ENCODE results near the gene TMEM9. TPM values are rescaled to one million over a fixed set of nuclear protein-coding genes. Genes with fewer than 3 reads are reported as not detected.

The TMEM9 gene
- total and polyA plus RNA-seq, 2 of the 8 experiments (the other 6 are each of a cell fraction or from before 2014, with no cell fraction given) = 79.9 to 181 TPM

DNA sequence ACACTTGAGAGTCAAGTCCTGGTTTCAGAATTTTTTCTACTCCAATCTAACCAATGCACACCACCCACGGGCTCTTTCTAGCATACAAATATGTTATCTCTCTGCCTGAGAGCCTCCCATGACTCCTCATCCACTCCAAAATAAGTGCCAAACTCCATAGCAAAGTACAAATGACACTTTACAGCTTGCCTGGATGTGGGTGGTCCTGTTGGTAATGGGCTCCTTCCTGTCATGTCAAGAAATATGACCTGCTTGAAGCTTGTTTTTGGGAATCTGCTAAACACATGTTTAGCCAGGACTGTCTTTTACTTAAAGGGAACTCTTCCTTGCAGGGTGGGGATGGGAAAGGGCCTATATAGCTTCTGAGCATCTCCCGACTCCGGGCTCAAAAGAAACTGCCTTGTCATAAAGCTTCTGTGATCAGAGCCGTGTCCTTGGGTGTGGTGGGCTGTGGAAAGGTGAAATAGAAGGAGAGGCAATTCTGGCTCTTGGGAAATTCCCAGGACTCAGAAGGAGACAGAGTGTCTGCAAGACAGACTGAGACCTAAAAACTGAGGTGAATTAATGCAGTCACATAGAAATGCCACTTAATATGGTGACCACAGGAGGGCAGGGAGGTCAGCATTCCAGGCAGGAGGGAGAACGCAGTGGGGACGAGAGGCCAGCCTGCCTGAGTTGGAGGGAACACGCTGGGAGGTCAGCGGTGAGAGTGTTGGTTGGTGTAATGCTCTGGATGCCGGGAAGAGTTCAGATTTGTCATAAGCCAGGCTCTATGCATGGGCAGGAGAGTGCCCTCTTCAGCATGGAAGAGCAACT, 30.2 kb upstream of the TMEM9 start:
- H4K5ac ChIP-seq (ENCODE audit: insufficient read length, low read depth, low read length) = no peak overlapping the region
- no peak overlapping the region for H3K23ac ChIP-seq (ENCODE audit: insufficient read length)
- no peak overlapping the region; the same call in 1 of the 2 replicates for H2BK12ac ChIP-seq (ENCODE audit: low read depth, low read length)
- H3K79me1 ChIP-seq (ENCODE audit: low read depth, low read length) = no peaks in the 10 kb centered on the region
- no peaks in the 10 kb centered on the region for H3K27me3 ChIP-seq (replicated peaks in 1 of 4; ENCODE audit: control insufficient read depth in 3 of 4, extremely low read depth in 1 of 4, insufficient read depth in 3 of 4, low read length in 3 of 4)
- no peak overlapping the region for H4K8ac ChIP-seq (ENCODE audit: extremely low read depth, insufficient read depth, low read length)
- 0 out of 2 replicates have a peak overlapping the region, but pooled peaks have one; percentile 60 for H2AFZ ChIP-seq (ENCODE audit: low read length)
- WGBS, 2 experiments (ENCODE audit: extremely low coverage in 1 of 2, insufficient coverage in 1 of 2, insufficient read length in 1 of 2, insufficient replicate concordance in 2 of 2, low coverage in 1 of 2, low lambda C conversion rate in 2 of 2, missing lambda C conversion rate in 1 of 2) = 52% methylated on average over 9 of the region's 9 CpGs; no CpG with 5 or more reads in 1 of the 2 experiments
- no peaks in the 10 kb centered on the region for H3K9me3 ChIP-seq (ENCODE audit: insufficient read depth in 2 of 2, low read depth in 1 of 2, low read length in 1 of 2)
- no peak overlapping the region for H2BK120ac ChIP-seq (replicated peaks; ENCODE audit: low read depth, low read length)
- no peak overlapping the region for H3K14ac ChIP-seq (ENCODE audit: insufficient read length)
- H3K18ac ChIP-seq (ENCODE audit: extremely low read depth, low read length) = no peak overlapping the region
- H3K4ac ChIP-seq (replicated peaks; ENCODE audit: insufficient read length, low read depth, low read length) = no peak overlapping the region
- H4K91ac ChIP-seq (replicated peaks; ENCODE audit: insufficient read length, low read length) = no peak overlapping the region
- no peak overlapping the region for H2AK5ac ChIP-seq (ENCODE audit: low read depth, low read length)
- ChIA-PET CTCF (ENCODE audit: partially characterized antibody) (interaction anchor here (0.8 to 3.6 kb wide), 22 partner anchors 8 to 177 kb away, joined by 3 to 20 read pairs (median 5); partner anchors contain the start of gene TMEM9), POLR2A (ENCODE audit: partially characterized antibody) (interaction anchor here (1.6 to 2.4 kb wide), 2 partner anchors 11 to 14 kb away, joined by 3 to 6 read pairs; no protein-coding TSS in a partner anchor)
- H3K4me1 ChIP-seq (replicated peaks in 1 of 4; ENCODE audit: control insufficient read depth in 3 of 4, insufficient read depth in 4 of 4, low read length in 3 of 4) = peaks cover 0 to 5% (median 0%) of the 10 kb centered on the region in 4 experiments; a peak in 2 of 7 replicates
- DNase-seq (ENCODE audit: low read depth in 1 of 2, low spot score in 2 of 2) (peak in 1 of 2 experiments; percentile 51), FAIRE-seq (no peak)
- no peaks in the 10 kb centered on the region for H3K79me2 ChIP-seq (ENCODE audit: control insufficient read depth in 1 of 2, insufficient read depth in 2 of 2, low read length in 2 of 2)
- no peak overlapping the region for H3K27ac ChIP-seq (ENCODE audit: low read depth, low read length)
- H2BK5ac ChIP-seq (ENCODE audit: low read depth, low read length) = no peak overlapping the region
- no peak overlapping the region for H2BK15ac ChIP-seq (ENCODE audit: low read length)
- H2BK20ac ChIP-seq (ENCODE audit: low read length) = no peak overlapping the region
- H4K20me1 ChIP-seq (replicated peaks in 1 of 2; ENCODE audit: control insufficient read depth in 1 of 2, insufficient read depth in 2 of 2, low read length in 2 of 2) = no peaks in the 10 kb centered on the region
- H3K23me2 ChIP-seq (ENCODE audit: low read depth, low read length) = no peaks in the 10 kb centered on the region; the same call in 1 of the 2 replicates
- H3K56ac ChIP-seq (replicated peaks; ENCODE audit: insufficient read length, low read depth, low read length) = no peak overlapping the region
- 0 out of 4 replicates have a peak overlapping the region, but pooled peaks of 1 of the 2 experiments have one; percentile 35 for H3K4me2 ChIP-seq (ENCODE audit: insufficient read depth in 1 of 2, low read depth in 2 of 2, low read length in 2 of 2)
- no peak overlapping the region for H3K4me3 ChIP-seq (ENCODE audit: extremely low read depth in 1 of 4, insufficient read depth in 2 of 4, low read depth in 3 of 4, low read length in 4 of 4)
- no peak overlapping the region for H3K9ac ChIP-seq (replicated peaks in 1 of 4; ENCODE audit: extremely low read depth in 1 of 4, low read depth in 3 of 4, low read length in 3 of 4)
- no peaks in the 10 kb centered on the region for H3K36me3 ChIP-seq (ENCODE audit: control insufficient read depth in 2 of 4, insufficient read depth in 4 of 4, low read length in 3 of 4)
- TF ChIP-seq CBX5 (IDR thresholded peaks at IDR 0.05; ENCODE audit: low read depth, low read length) = no peak
- TF ChIP-seq SUZ12 (IDR thresholded peaks at IDR 0.05; ENCODE audit: low read length) = no peak
- TF ChIP-seq PHF8 (conservative IDR thresholded peaks at IDR 0.05; ENCODE audit: low read depth, low read length) = no peak
- TF ChIP-seq POLR2AphosphoS5 (IDR thresholded peaks at IDR 0.05; ENCODE audit: low read depth, low read length) = no peak
- TF ChIP-seq, protein P1, sequence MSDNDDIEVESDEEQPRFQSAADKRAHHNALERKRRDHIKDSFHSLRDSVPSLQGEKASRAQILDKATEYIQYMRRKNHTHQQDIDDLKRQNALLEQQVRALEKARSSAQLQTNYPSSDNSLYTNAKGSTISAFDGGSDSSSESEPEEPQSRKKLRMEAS (IDR thresholded peaks at IDR 0.05) = peak; percentile 68
- no peak for TF ChIP-seq HDAC2 (IDR thresholded peaks at IDR 0.05; ENCODE audit: borderline replicate concordance in 1 of 2, low read depth in 2 of 2, low read length in 2 of 2)
- peak; percentile 90 for TF ChIP-seq TEAD4 (IDR thresholded peaks at IDR 0.05; ENCODE audit: low read depth, low read length)
- TF ChIP-seq SIRT6 (IDR thresholded peaks at IDR 0.05; ENCODE audit: low read length) = no peak
- TF ChIP-seq JUND (IDR thresholded peaks at IDR 0.05; ENCODE audit: low read length) = no peak
